GM06990 (cell line): ENCODE data around the gene KCNK18.

Experiments used
- DNase-seq: peaks from one replicate; pipeline ENCODE4 v3.0.0-alpha.2; 2011; ENCODE audit not compliant: insufficient read length; ENCODE audit errors: extremely low read depth
- H3K27me3 ChIP-seq: replicated peaks from 2 replicates; pipeline ENCODE4 v1.6.0; 2011; ENCODE audit warnings: low read length; ENCODE audit not compliant: control insufficient read depth, insufficient read depth
- H3K36me3 ChIP-seq: 2 replicates; pipeline ENCODE4 v1.5.1; 2011; ENCODE audit warnings: low read length; ENCODE audit not compliant: control insufficient read depth, insufficient read depth
- H3K4me3 ChIP-seq: replicated peaks from 2 replicates; pipeline ENCODE4 v1.5.1; 2011; ENCODE audit warnings: low read depth, mild to moderate bottlenecking, control low read depth, low read length
- TF ChIP-seq, protein P1 (sequence below): IDR thresholded peaks from 2 replicates; pipeline ENCODE4 v1.5.1; 2011; ENCODE audit warnings: low read length, control low read depth, mild to moderate bottlenecking, inconsistent platforms; ENCODE audit not compliant: insufficient read depth, poor library complexity, severe bottlenecking

Gene KCNK18

GRCh38 chr10:117161386-117162033 is 35.8 kb upstream of the KCNK18 start:
- Histone ChIP-seq H3K36me3 (no peaks in the 10 kb centered on the region), H3K4me3 (no peak overlapping the region), H3K27me3 (no peaks in the 10 kb centered on the region; the same call in 1 of the 2 replicates)
- no peak for DNase-seq
- TF ChIP-seq, protein P1, sequence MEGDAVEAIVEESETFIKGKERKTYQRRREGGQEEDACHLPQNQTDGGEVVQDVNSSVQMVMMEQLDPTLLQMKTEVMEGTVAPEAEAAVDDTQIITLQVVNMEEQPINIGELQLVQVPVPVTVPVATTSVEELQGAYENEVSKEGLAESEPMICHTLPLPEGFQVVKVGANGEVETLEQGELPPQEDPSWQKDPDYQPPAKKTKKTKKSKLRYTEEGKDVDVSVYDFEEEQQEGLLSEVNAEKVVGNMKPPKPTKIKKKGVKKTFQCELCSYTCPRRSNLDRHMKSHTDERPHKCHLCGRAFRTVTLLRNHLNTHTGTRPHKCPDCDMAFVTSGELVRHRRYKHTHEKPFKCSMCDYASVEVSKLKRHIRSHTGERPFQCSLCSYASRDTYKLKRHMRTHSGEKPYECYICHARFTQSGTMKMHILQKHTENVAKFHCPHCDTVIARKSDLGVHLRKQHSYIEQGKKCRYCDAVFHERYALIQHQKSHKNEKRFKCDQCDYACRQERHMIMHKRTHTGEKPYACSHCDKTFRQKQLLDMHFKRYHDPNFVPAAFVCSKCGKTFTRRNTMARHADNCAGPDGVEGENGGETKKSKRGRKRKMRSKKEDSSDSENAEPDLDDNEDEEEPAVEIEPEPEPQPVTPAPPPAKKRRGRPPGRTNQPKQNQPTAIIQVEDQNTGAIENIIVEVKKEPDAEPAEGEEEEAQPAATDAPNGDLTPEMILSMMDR, result no peak

DNA sequence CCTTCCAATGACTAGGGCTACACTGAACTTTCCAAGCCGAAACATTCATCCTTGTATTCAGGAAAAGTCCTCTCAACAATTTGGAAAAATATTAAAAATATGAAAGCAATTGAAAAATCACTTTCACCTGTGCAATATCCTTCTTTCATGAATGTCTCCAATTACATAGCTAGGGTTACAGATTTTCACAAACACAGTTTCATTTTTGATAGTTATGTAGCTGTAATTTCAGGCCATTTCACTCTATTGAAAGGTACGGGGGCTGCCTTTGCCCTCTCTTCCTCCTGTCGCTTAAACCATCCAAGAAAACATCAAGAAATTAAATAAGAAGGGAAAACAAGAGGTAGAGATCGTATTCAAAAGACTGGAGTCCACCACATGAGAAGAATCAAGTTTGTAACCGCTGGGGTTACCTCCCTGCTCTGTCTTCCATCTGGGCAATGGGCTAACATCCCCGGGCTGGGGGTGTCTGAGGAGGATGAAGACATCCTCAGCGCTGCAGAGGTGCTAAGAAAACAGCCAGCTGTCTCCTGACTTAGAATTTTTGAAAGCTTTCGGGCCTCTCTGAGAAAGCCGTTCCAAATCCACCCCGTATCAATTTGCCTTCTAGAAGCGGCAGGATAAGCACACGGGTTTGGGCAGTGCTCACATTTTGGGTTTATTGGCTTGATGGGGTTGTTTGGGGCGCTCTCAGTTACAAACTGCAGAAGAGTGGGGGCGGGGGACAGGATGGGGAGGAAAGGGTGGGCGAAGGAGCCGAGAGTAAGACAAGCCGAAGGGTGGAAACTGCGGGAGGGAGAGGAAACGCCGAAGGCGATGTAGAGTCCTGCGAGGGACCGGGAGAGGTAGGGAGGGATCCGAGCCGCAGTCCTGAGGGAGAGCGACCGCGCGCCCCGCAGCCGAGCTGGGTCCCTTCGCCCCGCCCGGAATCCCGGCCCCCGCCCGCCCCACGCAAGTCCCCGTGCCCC is 34.9 kb upstream of the KCNK18 start:
- Histone ChIP-seq H3K4me3 (no peak overlapping the region), H3K27me3 (no peaks in the 10 kb centered on the region; the same call in 1 of the 2 replicates), H3K36me3 (no peaks in the 10 kb centered on the region)
- DNase-seq, result no peak
- TF ChIP-seq, protein P1, result no peak

DNA sequence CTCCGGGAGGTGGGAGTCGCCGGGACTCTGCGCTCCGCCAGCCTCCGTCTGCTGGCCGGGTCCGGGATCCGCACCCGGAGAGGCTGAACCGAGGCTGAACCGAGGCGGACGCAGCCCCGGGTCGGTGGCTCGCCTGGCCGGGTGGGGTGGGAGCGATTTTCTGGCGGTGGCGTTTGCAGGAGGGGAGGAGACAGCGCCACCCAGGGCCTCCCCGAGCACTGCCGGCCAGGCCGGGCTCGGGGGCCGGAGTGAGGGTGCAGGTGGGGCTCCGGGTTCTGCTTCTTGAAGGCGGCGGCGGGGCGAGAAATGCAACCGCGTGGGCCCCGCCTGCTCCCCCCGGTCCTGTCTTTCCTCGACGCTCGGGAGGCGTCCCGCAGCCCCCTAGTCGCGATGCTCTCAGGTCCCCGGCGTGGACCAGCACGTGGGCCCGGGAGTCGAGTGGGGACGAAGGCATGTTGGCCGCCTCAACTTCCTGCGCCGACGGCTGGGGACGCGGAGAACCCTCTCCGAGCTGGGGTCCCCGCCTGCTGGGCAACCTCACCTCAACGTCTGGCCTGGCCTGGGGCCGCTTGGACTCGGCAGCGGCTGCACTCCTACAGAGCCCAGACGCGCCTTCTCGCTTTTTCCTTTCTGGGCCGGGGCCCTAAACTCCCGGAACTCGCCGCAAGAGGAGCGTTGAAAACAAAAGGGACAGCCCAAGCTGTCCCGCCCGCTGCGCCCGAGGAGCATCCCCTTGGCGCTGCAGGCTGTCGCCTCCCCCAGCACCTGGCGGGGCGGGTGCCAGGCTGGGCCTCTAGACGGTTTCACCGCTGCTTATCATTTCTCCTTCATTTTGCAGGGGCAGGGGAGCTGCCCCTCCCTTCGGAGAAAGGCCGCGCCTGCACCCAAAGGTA is 34.0 kb upstream of the KCNK18 start:
- TF ChIP-seq, protein P1, result no peak
- DNase-seq, result no peak
- Histone ChIP-seq H3K27me3 (no peaks in the 10 kb centered on the region; the same call in 1 of the 2 replicates), H3K4me3 (no peak overlapping the region), H3K36me3 (no peaks in the 10 kb centered on the region)

DNA sequence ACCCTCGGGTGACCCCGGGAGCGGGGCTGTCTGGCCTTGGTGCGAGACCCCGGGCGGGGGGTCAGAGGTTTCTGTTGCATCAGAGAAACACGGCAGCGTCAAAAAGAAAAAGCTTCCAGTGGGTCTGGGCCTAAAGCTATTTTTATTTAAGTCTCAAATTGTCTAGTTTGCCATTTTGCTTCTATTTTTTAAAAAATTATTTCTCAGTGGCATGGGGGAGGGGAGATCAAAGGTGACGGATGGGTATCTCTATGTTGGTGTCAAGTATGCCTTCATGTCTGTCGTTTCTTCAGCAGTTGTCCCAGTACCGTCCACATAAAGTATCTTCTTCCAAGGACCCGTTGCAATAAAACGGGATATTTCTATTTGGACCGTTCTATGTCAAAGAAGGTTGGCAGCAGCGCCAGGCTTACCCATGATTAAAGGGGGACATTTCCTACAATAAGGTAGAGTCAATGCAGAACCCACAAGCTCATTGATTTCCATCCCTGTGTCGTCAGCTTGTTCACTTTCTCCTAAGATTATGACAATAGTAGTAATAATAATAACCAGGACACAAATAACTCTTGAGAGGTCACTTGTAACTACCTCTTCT is 33.2 kb upstream of the KCNK18 start:
- TF ChIP-seq, protein P1, result no peak
- no peaks in the 10 kb centered on the region for H3K36me3 ChIP-seq
- DNase-seq, result no peak
- no peaks in the 10 kb centered on the region; the same call in 1 of the 2 replicates for H3K27me3 ChIP-seq
- H3K4me3 ChIP-seq, result no peak overlapping the region
